GM12878 (cell line): ENCODE measurements around the gene DERL2. TPM values are rescaled to one million over a fixed set of nuclear protein-coding genes. Genes with fewer than 3 reads are reported as not detected.

Experiments
- CBX5 ChIP-seq: sonication (generic); IDR thresholded peaks from 2 replicates; pipeline ENCODE4 v1.6.1; 2016; ENCODE audit warnings: low read depth, moderate library complexity, mild to moderate bottlenecking, inconsistent platforms
- ETV6 ChIP-seq, 2 experiments: fragments of 450-650 bp in 1 of 2; IDR thresholded peaks in 1 of 2; conservative IDR thresholded peaks in 1 of 2; 2 replicates each; pipeline ENCODE4 v1.6.1; 2014; ENCODE audit warnings: antibody characterized with exemption in 1 of 2, borderline replicate concordance in 1 of 2, low read depth in 1 of 2, mild to moderate bottlenecking in 1 of 2, moderate library complexity in 1 of 2
- IKZF2 ChIP-seq, 2 experiments: fragments of 450-650 bp; IDR thresholded peaks; 2 replicates each; pipeline ENCODE4 v1.6.1; 2017; ENCODE audit warnings: mild to moderate bottlenecking in 2 of 2, moderate library complexity in 2 of 2
- KAT2A ChIP-seq: conservative IDR thresholded peaks from 2 replicates; pipeline ENCODE4 v1.6.1; 2011; ENCODE audit warnings: low read depth, low read length; ENCODE audit not compliant: control insufficient read depth
- LARP7 ChIP-seq: fragments of 450-650 bp; IDR thresholded peaks from 2 replicates; pipeline ENCODE4 v1.6.1; 2017; ENCODE audit warnings: mild to moderate bottlenecking
- MEF2A ChIP-seq: IDR thresholded peaks from 2 replicates; pipeline ENCODE4 v1.6.1; 2011; ENCODE audit warnings: low read depth, mild to moderate bottlenecking, low read length, moderate library complexity; ENCODE audit not compliant: insufficient read depth
- MYC ChIP-seq: IDR thresholded peaks from 2 replicates; pipeline ENCODE4 v1.6.1; 2011; ENCODE audit warnings: mild to moderate bottlenecking, low read length, moderate library complexity, inconsistent platforms; ENCODE audit not compliant: insufficient read depth, insufficient replicate concordance, insufficient read length, severe bottlenecking
- NBN ChIP-seq: fragments of 450-650 bp; IDR thresholded peaks from 2 replicates; pipeline ENCODE4 v1.6.1; 2016
- NFYB ChIP-seq: IDR thresholded peaks from 2 replicates; pipeline ENCODE4 v1.6.1; 2011; ENCODE audit warnings: low read depth, mild to moderate bottlenecking, low read length, improper control_type of control experiment, moderate library complexity; ENCODE audit not compliant: insufficient read depth
- NR2C2 ChIP-seq: IDR thresholded peaks from 2 replicates; pipeline ENCODE4 v1.6.1; 2011; ENCODE audit warnings: borderline replicate concordance, low read depth; ENCODE audit not compliant: control insufficient read depth, insufficient read length
- POU2F2 ChIP-seq: IDR thresholded peaks from 3 replicates; pipeline ENCODE4 v1.6.1; 2011; ENCODE audit warnings: low read depth, mild to moderate bottlenecking, low read length, borderline replicate concordance
- RAD21 ChIP-seq: IDR thresholded peaks from 2 replicates; pipeline ENCODE4 v1.6.1; 2011; ENCODE audit warnings: mild to moderate bottlenecking, low read depth, low read length, moderate library complexity; ENCODE audit not compliant: insufficient read depth
- TCF12 ChIP-seq: IDR thresholded peaks from 2 replicates; pipeline ENCODE4 v1.6.1; 2011; ENCODE audit warnings: low read depth, mild to moderate bottlenecking, low read length
- YBX1 ChIP-seq: fragments of 450-650 bp; IDR thresholded peaks from 2 replicates; pipeline ENCODE4 v1.6.1; 2016; ENCODE audit warnings: antibody characterized with exemption
- ZNF207 ChIP-seq: fragments of 450-650 bp; IDR thresholded peaks from 2 replicates; pipeline ENCODE4 v1.6.1; 2014; ENCODE audit warnings: antibody characterized with exemption, mild to moderate bottlenecking, borderline replicate concordance
- ZNF24 ChIP-seq: fragments of 450-650 bp; IDR thresholded peaks from 2 replicates; pipeline ENCODE4 v1.6.1; 2017; ENCODE audit warnings: antibody characterized with exemption, mild to moderate bottlenecking
- polyA plus RNA-seq, 11 experiments: library from polyadenylated mRNA; depleted of rRNA in 4 of 11; unstranded in 6 of 11; stranded (reverse) in 5 of 11; fragments of >200 nt; fragmentation: Nextera tagmentation in 4 of 11; fragmentation: Illumina TruSeq in 1 of 11; extraction: Ambion mirVana in 4 of 11; extraction: Trizol in 1 of 11; gene quantifications; 1 replicate in 1 of 11; 2 replicates in 10 of 11; pipeline versions ENCODE4 v1.2.1 to v1.2.3, GENCODE V29; 2011 to 2016; ENCODE audit warnings: inconsistent platforms in 2 of 11, missing spikeins in 2 of 11, low read depth in 1 of 11
- total RNA-seq, 4 experiments: library from RNA; depleted of rRNA in 3 of 4; stranded (reverse); fragments of >200 nt in 3 of 4; fragmentation: Illumina TruSeq in 1 of 4; extraction: Trizol in 1 of 4; gene quantifications; 2 replicates each; pipeline versions ENCODE4 v1.2.1 to v1.2.3, GENCODE V29; 2013 to 2021
- TF ChIP-seq, protein P1 (sequence below): fragments of 450-650 bp; formaldehyde crosslinking; IDR thresholded peaks from 2 replicates; pipeline ENCODE4 v1.4.0; 2022; ENCODE audit warnings: mild to moderate bottlenecking, moderate library complexity
- TF ChIP-seq, protein P2 (sequence below): fragments of 450-650 bp; IDR thresholded peaks from 2 replicates; pipeline ENCODE4 v1.6.1; 2016; ENCODE audit warnings: mild to moderate bottlenecking, moderate library complexity, borderline replicate concordance

DERL2 gene
- total and polyA plus RNA-seq, 10 of the 15 experiments (the other 5 are each of a cell fraction or from before 2014, with no cell fraction given) = 40.5 to 236 (median 69.3) TPM

DNA sequence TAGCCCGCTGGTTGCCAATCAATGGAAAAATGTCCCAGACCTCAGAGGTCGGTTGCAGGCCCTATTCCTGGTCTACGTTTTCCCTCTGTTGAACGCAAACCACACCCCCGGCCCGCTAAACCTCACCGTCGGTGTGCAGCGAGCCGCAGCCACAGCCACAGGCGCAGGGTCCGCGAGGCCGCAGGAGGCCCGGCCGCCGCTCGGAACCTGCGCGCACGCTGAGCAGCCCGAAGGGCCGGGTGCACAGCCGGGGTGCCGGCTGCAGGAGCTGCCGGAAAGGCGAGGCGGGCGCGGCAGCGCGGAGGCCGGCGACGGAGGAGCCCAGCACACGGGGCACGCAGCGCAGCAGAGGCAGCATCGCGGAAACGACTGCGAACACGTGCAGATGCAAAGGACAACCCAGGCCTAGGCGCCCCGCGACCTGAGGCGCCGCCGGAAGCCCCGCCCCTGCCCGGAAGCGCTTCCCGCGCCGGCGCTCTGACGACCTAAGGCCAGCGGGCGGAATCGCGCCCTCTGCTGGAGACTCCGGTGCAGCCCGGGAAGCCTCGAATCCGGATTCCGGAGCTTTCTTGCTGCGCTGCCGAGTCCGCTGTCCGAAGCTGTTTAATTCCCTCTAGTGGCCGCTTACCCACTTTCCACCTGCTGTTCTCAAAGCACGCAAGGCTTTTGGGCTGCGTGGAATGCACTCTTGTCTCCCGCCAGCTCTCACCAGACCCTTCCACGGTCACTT, 47.1 kb downstream of the DERL2 start, which contains the start of gene C1QBP (continued):
- TF ChIP-seq RAD21 (peak; percentile 66), YBX1 (no peak), NR2C2 (no peak), MEF2A (no peak), NBN (peak; percentile 77), ETV6 (conservative IDR thresholded peaks at IDR 0.05 in 1 of 2, IDR thresholded peaks at IDR 0.05 in 1 of 2; ENCODE audit: borderline replicate concordance in 1 of 2, low read depth in 1 of 2) (0 out of 4 replicates have a peak, but pooled peaks of 1 of the 2 experiments have one; percentile 6), IKZF2 (IDR thresholded peaks at IDR 0.05) (0 out of 4 replicates have a peak, but pooled peaks have one; percentile 24 to 32), TCF12 (peak; percentile 39; the same call in 1 of the 2 replicates), POU2F2 (peak; percentile 58; the same call in 2 of the 3 replicates), ZNF207 (peak; percentile 79), CBX5 (no peak), KAT2A (no peak), NFYB (no peak), MYC (peak; percentile 97), ZNF24 (0 out of 2 replicates have a peak, but pooled peaks have one; percentile 38), LARP7 (peak; percentile 99)
- TF ChIP-seq, protein P1, sequence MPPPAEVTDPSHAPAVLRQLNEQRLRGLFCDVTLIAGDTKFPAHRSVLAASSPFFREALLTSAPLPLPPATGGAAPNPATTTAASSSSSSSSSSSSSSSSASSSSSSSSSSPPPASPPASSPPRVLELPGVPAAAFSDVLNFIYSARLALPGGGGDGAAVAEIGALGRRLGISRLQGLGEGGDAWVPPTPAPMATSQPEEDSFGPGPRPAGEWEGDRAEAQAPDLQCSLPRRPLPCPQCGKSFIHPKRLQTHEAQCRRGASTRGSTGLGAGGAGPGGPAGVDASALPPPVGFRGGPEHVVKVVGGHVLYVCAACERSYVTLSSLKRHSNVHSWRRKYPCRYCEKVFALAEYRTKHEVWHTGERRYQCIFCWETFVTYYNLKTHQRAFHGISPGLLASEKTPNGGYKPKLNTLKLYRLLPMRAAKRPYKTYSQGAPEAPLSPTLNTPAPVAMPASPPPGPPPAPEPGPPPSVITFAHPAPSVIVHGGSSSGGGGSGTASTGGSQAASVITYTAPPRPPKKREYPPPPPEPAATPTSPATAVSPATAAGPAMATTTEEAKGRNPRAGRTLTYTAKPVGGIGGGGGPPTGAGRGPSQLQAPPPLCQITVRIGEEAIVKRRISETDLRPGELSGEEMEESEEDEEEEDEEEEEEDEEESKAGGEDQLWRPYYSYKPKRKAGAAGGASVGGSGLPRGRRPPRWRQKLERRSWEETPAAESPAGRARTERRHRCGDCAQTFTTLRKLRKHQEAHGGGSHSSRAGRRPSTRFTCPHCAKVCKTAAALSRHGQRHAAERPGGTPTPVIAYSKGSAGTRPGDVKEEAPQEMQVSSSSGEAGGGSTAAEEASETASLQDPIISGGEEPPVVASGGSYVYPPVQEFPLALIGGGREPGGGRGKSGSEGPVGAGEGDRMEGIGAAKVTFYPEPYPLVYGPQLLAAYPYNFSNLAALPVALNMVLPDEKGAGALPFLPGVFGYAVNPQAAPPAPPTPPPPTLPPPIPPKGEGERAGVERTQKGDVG = no peak
- TF ChIP-seq, protein P2, sequence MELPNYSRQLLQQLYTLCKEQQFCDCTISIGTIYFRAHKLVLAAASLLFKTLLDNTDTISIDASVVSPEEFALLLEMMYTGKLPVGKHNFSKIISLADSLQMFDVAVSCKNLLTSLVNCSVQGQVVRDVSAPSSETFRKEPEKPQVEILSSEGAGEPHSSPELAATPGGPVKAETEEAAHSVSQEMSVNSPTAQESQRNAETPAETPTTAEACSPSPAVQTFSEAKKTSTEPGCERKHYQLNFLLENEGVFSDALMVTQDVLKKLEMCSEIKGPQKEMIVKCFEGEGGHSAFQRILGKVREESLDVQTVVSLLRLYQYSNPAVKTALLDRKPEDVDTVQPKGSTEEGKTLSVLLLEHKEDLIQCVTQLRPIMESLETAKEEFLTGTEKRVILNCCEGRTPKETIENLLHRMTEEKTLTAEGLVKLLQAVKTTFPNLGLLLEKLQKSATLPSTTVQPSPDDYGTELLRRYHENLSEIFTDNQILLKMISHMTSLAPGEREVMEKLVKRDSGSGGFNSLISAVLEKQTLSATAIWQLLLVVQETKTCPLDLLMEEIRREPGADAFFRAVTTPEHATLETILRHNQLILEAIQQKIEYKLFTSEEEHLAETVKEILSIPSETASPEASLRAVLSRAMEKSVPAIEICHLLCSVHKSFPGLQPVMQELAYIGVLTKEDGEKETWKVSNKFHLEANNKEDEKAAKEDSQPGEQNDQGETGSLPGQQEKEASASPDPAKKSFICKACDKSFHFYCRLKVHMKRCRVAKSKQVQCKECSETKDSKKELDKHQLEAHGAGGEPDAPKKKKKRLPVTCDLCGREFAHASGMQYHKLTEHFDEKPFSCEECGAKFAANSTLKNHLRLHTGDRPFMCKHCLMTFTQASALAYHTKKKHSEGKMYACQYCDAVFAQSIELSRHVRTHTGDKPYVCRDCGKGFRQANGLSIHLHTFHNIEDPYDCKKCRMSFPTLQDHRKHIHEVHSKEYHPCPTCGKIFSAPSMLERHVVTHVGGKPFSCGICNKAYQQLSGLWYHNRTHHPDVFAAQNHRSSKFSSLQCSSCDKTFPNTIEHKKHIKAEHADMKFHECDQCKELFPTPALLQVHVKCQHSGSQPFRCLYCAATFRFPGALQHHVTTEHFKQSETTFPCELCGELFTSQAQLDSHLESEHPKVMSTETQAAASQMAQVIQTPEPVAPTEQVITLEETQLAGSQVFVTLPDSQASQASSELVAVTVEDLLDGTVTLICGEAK = peak; percentile 76; the same call in 1 of the 2 replicates
